ENCODE results near the gene HHIPL1.
A peak's percentile ranks its signal among the peaks of the same experiment; 100 is the strongest.

Gene HHIPL1

GRCh38 chr14:99674064-99674650 lies 29.2 kb downstream of the HHIPL1 start:
- DNase-seq (ENCODE audit: low read depth in 2 of 2, low spot score in 1 of 2) = no peak

DNA sequence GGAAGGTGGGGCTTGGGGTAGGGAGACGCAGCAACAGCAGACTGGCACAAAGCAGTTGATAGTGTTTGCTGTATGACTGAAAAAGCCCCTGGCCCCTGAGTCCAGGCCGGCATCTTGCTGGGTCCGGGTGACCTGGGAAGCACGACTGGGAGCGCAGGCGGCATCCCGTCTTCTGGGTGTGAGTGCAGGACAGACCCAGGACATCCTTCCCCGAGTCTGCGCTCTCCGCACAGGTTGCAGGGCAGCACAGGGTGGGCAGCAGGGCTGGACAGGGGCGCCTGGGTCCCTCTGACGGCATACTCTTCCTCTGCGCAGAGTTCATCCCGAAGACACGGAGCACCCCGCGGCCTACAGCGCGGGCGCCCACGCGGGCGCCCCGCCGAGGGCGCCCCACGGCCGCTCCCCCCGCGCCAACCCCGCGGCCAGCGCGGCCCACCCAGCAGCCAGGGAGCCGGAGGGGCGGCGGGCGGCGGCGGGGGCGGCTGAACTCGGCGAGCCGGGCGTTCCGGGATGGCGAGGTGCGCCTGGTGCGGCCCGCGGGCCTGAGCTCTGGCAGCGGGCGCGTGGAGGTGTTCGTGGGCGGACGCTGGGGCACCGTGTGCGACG lies 29.9 kb downstream of the HHIPL1 start:
- DNase-seq (ENCODE audit: low read depth in 2 of 2, low spot score in 1 of 2) = no peak

DNA sequence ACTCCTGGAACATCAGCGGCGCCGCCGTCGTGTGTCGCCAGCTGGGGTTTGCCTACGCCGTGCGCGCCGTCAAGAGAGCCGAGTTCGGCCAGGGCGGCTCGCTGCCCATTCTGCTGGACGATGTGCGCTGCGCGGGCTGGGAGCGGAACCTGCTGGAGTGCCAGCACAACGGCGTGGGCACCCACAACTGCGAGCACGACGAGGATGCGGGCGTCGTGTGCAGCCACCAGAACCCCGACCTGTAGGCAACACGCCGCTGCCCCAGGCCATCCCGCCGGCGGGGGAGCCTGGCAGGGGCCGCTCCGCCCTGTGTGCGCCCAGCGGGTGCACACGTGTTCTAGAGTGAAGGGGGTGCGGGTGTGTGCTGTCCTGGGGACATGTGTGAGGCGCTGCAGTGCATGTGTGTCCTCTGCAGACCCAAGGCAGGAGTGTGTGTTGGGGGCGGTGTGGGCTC lies 30.5 kb downstream of the HHIPL1 start:
- DNase-seq (ENCODE audit: low read depth in 2 of 2, low spot score in 1 of 2) = no peak

GRCh38 chr14:99675951-99676350 lies 31.0 kb downstream of the HHIPL1 start:
- no peak for DNase-seq (ENCODE audit: low read depth in 2 of 2, low spot score in 1 of 2)

- no peak for DNase-seq (ENCODE audit: low read depth in 2 of 2, low spot score in 1 of 2)
Measured at GRCh38 chr14:99676657-99677056, 31.7 kb downstream of the HHIPL1 start.

GRCh38 chr14:99677231-99678140 lies 32.6 kb downstream of the HHIPL1 start:
- no peak for DNase-seq (ENCODE audit: low read depth in 2 of 2, low spot score in 1 of 2)

- no peak for DNase-seq (ENCODE audit: low read depth in 2 of 2, low spot score in 1 of 2)
Measured at GRCh38 chr14:99678198-99678597, 33.3 kb downstream of the HHIPL1 start.

GRCh38 chr14:99679111-99679510 lies 34.2 kb downstream of the HHIPL1 start:
- DNase-seq (ENCODE audit: low read depth in 2 of 2, low spot score in 1 of 2) = no peak

GRCh38 chr14:99679543-99679942 lies 34.6 kb downstream of the HHIPL1 start:
- no peak for DNase-seq (ENCODE audit: low read depth in 2 of 2, low spot score in 1 of 2)

- DNase-seq (ENCODE audit: low read depth in 2 of 2, low spot score in 1 of 2) = no peak
Measured at GRCh38 chr14:99679996-99680395, 35.1 kb downstream of the HHIPL1 start.

GRCh38 chr14:99681101-99681831 lies 36.3 kb downstream of the HHIPL1 start:
- no peak for DNase-seq (ENCODE audit: low read depth in 2 of 2, low spot score in 1 of 2)

DNA sequence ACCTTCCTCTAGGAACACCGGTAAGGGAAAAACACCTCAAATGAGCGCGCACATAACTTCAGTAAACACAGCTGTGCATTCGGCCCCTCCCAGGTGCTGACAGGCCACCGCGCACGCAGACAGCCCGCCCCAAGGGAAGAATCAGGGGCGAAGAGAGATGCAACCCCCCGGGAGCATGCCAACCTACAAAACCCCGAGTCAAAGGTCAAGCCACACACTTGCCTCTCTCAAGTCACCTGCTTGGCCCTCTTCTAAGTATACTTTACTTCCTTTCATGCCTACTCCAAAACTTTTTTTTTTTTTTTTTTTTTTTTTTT lies 36.9 kb downstream of the HHIPL1 start:
- DNase-seq (ENCODE audit: low read depth in 2 of 2, low spot score in 1 of 2) = no peak

DNA sequence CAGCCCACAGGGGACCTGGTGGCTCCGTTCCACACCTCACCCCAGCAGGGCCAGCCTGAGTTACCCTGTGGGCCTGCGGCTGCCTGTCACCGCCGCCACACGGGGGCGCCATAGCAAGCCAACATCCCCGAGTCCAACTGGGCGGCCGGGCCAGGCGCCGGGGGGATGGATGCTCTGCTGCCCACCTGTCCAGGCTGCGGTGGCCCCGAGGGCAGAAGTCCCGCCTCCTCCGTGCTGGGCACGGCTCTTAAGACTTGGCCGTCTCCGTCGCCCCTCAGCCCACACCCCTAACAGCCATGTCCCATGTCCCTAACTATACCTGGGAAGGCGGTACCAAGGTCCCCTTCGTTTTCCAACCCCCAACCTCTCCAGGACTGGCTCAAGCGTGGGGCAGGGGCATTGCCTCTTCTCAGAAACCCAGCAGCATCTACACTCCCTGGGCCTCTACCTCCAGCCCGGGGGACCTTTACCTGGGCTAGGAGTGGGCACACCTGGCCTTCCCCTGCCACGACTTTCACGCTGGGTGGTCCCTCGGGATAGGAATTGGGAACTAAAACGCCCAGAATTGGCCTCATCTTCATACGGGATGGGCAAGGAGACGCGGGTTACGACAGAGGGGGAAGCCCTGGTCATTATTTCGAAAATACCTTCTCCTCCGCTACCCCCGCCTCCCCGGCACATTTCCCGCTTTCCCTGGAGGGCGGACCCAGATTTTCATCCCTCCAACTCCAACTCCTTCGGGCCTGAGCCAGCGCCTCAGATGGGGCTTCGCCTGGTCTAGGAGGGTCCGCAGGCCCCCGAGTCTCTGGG lies 38.1 kb downstream of the HHIPL1 start:
- DNase-seq (ENCODE audit: low read depth in 2 of 2, low spot score in 1 of 2) = peak; percentile 61 to 65

DNA sequence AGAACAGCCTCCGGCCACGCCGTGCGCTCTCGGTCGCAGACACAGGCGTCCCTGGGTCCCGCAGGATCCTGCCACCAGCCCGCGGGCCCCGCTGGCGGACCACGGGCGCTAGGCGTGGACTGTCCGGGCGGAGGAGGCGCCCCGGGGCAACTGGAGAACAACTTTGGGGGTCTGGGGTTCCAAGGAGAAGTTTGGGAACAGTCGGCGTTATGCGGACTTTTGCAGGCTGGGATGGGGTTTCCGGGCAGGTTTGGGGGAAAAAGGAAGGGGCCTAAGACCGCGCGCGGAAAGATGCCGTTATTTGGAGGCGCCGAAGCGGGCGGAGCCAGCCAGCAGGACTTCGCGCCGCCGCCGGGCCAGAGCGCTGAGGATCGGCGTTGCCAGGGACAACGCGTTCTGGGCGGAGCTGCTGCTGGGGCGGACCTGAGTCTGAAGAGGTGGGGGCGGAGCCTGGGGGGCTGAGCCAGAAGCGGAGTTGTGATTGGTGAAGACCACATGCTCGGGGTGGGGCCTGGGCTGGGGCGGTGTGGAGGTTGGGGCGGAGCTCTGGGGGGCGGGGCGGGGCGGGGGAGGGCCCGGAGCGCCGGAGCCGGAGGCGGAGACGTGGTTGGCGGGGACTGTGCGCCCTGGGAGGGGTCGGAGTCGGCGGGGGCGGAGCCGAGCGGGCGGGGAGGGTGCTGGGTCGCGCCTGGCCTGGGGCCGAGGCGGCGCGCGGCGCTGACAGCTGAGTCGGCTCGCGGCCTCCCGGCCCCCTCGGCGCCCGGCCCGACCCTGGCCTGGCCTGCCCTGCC lies 38.9 kb downstream of the HHIPL1 start, which contains the start of gene CYP46A1:
CYP46A1 (plus strand) TSS at position 680 of the 791 bp plus-strand sequence. CDS start 120 bp downstream, outside the sequence.
- peak; percentile 97 to 99 for DNase-seq (ENCODE audit: low read depth in 2 of 2, low spot score in 1 of 2)

DNA sequence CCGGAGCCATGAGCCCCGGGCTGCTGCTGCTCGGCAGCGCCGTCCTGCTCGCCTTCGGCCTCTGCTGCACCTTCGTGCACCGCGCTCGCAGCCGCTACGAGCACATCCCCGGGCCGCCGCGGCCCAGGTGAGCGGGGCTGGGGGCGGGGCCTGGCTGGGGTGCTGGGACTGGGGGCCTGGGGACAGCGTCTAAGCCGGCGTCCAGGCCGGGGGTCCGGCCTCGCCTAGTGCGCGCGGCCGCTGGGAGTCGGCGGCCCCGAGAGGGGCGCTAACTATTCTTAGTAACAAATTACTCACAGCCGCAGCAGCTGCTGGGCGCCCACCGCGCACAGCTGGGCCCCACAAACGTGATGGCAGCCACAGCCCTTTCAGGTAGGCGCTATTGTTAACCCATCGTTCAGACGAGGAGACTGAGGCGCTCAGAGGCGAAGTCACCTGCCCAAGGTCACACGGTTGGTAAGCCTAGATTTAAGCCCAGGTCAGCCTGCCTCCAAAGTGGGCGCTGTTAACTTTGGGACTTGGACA lies 39.5 kb downstream of the HHIPL1 start:
- no peak for DNase-seq (ENCODE audit: low read depth in 2 of 2, low spot score in 1 of 2)

GRCh38 chr14:99685151-99685591 lies 40.2 kb downstream of the HHIPL1 start:
- DNase-seq (ENCODE audit: low read depth in 2 of 2, low spot score in 1 of 2) = no peak

DNA sequence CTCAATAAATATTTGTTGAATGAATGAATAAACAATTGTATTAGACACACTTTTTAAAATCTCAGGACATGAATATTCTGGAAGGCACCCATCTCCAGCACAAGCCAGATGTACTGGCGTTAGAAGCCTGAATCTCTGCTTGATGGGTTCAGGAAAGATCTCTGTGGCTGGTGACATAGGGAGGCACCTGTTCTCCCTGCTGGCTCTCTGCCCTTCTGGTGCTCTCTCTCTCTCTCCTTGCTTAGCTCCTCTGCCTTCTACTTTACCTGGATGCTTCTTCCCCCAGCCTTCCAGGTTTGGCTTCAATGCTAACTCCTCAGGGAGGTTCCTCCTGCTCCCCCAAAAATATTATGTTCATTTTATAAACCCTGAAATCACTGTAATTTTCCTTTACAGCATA lies 40.7 kb downstream of the HHIPL1 start:
- DNase-seq (ENCODE audit: low read depth in 2 of 2, low spot score in 1 of 2) = no peak

GRCh38 chr14:99686557-99687283 lies 41.8 kb downstream of the HHIPL1 start:
- no peak for DNase-seq (ENCODE audit: low read depth in 2 of 2, low spot score in 1 of 2)
